GM21825 (cell line): ENCODE results near the gene CAMK1D.

ENCODE experiments used
- ATAC-seq: cut with Tn5 transposase; IDR thresholded peaks from one replicate; pipeline ENCODE4 v1.9.1; 2021; ENCODE audit warnings: mild to moderate bottlenecking, moderate library complexity; ENCODE audit not compliant: unreplicated experiment

The CAMK1D gene

DNA sequence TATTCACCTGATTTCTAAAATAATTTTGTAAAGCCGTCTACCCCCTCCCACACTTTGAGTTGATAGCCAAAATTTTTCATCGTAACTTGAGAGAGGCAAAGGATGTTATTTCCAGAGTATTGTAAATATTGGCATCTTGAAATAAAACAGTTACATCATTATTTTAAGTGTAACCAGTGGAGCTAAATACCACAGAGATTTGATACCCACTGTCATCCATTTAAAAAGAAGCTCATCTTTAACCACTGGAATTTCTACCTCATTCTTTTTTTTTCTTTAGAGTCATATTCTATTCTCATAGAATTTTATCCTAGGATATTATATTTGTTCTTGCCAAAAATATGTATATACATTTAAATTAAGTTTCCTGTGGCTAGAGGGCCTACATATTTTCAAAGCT is 48.6 kb downstream of the CAMK1D start:
- ATAC-seq, result no peak

DNA sequence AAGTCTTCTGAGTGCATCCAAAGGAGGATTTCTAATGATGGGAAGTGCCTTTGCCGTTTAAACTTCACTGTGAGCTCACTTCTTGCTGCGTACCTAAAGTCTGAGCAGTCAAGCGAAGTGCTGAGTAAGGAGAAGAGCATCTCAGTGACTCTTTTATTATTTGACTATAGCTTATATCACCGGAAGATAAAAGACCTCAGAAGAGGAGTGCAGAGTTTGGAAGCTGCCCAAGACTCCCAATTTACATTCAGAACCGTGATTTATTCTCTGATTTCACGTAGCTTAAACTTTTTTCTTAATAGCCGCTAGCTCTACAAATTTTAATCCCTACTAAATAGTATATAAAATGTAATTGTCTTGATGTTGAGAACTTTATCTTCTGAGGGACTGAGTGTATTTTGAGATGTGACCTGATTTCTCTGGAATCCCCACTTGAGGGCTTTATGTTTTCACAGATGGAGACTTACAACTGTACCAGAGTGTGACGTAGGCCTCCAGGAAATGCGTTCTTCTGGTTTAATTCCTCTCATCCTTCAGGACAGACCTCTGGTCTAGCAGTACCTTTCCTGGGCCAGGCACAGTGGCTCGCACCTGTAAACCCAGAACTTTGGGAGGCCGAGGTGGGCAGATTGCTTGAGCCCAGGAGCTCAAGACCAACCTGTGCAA is 51.1 kb downstream of the CAMK1D start:
- no peak for ATAC-seq

- no peak for ATAC-seq
Observed at GRCh38 chr10:12401466-12401865, 52.1 kb downstream of the CAMK1D start.

DNA sequence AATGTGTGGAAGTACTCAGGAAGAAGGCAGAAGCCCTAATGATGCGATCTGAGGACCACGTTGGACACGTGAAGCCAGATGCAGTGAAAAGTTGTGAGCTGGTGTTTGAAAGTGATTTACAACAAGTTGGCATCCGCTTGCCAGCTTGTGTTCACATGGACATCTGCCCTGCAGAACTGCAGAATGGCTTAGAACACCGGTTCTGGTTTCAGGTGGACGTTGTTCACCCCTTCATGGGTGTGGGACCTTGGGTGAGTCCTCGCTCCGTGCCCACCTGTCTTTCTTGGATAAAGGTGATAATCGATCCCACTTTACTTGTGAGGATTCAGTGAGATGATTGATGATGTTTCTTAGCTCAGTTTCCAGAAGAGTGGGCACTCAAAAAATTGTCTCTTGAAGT is 53.8 kb downstream of the CAMK1D start:
- ATAC-seq, result no peak

GRCh38 chr10:12405342-12406320 is 56.3 kb downstream of the CAMK1D start:
- no peak for ATAC-seq

- ATAC-seq, result no peak
Observed at GRCh38 chr10:12406764-12407400, 57.5 kb downstream of the CAMK1D start.

- no peak for ATAC-seq
Observed at GRCh38 chr10:12408472-12408871, 59.1 kb downstream of the CAMK1D start.

DNA sequence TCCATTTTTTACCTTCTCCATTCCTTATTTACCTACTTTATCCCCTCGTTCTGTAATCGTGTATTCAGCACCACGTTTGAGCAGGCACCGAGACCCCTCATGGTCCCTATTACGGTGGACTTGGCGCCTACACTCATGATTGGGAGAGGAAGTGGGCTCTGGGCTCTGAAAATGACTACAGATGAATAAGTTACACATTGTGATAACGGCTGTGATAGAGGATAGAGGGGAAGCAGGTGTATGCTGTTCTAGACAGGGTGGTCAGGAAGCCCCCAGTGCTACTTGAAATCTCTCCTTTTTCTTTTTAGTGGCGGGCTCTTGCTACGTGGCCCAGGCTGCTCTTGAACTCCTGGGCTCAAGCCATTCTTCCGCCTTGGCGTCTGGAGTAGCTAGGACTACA is 59.8 kb downstream of the CAMK1D start:
- no peak for ATAC-seq

- ATAC-seq, result no peak
Observed at GRCh38 chr10:12409613-12410012, 60.3 kb downstream of the CAMK1D start.

DNA sequence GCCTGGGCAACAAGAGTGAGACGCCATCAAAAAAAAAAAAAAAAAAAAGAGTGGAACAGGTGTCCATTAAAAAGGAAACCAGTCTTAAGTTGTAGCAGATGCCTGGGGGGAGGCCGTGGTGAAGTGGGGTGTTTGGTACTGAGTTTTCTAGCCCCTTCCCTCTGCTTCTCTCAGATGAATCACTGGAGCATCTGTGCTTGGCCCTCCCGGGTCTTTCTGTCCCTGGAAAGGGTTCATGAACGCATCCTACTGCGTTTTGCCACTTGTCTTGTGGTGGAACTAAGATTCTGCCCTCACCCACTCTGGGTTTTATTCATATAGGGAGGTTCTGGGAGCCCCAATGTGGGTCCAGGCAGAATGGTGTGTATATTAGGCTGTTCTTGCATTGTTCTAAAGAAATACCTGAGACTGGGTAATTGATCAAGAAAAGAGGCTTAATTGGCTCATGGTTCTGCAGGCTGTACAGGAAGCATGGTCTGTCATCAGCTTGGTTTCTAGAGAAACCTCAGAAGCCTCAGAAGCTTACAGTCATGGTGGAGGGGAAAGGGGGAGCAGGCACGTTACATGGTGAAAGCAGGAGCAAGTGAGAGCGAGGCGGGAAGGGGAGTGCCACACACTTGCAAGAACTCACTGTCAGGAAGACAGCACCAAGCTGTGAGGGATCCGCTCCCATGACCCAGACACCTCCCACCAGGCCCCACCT is 63.5 kb downstream of the CAMK1D start:
- peak; percentile 59 for ATAC-seq

- no peak for ATAC-seq
Observed at GRCh38 chr10:12413369-12413711, 64.0 kb downstream of the CAMK1D start.

- ATAC-seq, result no peak
Observed at GRCh38 chr10:12414278-12414989, 65.1 kb downstream of the CAMK1D start.

GRCh38 chr10:12416344-12417050 is 67.2 kb downstream of the CAMK1D start:
- ATAC-seq, result no peak

DNA sequence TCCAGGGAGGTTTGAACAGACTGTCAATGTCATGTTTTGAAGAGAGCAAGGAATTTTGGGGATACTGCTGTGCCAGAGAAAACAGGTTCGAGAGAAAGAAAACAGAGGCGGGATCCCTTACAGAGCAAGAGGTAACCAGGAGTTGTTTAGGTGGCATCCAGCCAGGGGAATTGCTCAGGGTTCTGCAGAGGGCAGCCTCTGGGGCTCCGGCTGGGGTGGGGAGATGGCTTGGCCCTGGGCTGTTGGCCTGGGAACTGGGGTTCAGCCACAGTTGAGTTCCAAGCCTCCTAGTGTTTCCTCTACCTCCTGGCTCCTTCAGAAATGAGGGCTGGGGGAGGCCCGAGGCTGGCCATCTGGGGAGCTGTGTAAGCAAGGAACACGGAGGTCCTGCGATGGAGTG is 68.0 kb downstream of the CAMK1D start:
- no peak for ATAC-seq

DNA sequence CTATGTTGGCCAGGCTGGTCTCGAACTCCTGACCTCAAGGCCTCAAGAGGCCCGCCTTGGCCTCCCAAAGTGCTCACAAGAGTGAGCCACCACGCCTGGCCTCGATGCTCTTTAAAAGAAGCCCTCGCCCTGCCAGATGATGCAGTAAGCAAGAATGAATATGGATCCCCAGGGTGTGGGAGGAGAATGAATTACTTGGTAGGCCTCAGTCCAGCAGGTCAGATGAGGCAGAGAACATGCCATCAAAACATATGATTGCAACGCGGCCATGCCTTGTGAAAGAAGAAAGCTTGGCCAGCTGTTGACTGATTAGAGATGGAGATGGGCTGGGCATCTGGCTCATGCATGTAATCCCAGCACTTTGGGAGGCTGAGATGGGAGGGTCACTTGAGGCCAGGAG is 68.7 kb downstream of the CAMK1D start:
- no peak for ATAC-seq

GRCh38 chr10:12418725-12419261 is 69.4 kb downstream of the CAMK1D start:
- no peak for ATAC-seq

GRCh38 chr10:12419262-12419847 is 70.0 kb downstream of the CAMK1D start:
- no peak for ATAC-seq

GRCh38 chr10:12420530-12421120 is 71.3 kb downstream of the CAMK1D start:
- ATAC-seq, result no peak

- no peak for ATAC-seq
Observed at GRCh38 chr10:12422189-12422588, 72.8 kb downstream of the CAMK1D start.
